Measurements from ENCODE around the gene HPS1. TPM values are rescaled to one million over a fixed set of nuclear protein-coding genes. Genes with fewer than 3 reads are reported as not detected.

The HPS1 gene
- polyA plus RNA-seq, 1 of the 3 experiments (the other 2 are of a cell fraction), result 41.4 TPM

DNA sequence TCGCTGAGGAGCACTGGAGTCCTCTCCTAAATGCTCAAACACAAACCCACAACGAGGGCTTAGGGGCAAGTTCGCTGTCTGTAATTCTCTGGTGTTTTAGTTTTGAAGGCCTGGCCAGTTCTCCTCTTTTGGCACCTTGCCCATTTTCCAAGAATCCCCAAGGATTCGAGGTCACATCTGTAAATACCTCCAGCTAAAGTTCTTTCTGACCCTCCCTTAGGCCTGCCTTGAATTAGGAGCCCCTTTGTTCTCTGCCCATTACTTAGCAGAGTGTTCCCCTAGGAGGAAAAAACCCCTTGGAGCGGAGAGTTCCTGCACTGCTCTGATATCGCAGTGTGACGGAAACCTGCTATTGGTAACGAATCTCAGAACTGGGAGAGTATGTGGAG is 31.0 kb downstream of the HPS1 start:
- no peaks in the 10 kb centered on the region for H3K27me3 ChIP-seq (ENCODE audit: insufficient read depth)
- CTCF ChIA-PET, result interaction anchor here (0.6 to 2.9 kb wide), 2 partner anchors 10 to 106 kb away, joined by 3 to 9 read pairs; no protein-coding TSS in a partner anchor
- H2AFZ ChIP-seq (ENCODE audit: low read depth), result no peak overlapping the region
- H3F3A ChIP-seq (replicated peaks; ENCODE audit: insufficient read depth), result no peaks in the 10 kb centered on the region
- H4K20me1 ChIP-seq (ENCODE audit: insufficient read depth), result no peaks in the 10 kb centered on the region
- H3K27ac ChIP-seq (ENCODE audit: low read depth in 2 of 2, low read length in 1 of 2), result no peak overlapping the region
- POLR2A ChIA-PET, result no interaction called here
- 76% methylated on average over 7 of the region's 8 CpGs for WGBS (ENCODE audit: low lambda C conversion rate)
- H3K36me3 ChIP-seq (replicated peaks in 1 of 2; ENCODE audit: control insufficient read depth in 1 of 2, insufficient read depth in 2 of 2, low read length in 1 of 2), result peaks cover 0 to 14% of the 10 kb centered on the region in 2 experiments
- H3K4me2 ChIP-seq, result no peak overlapping the region
- no peak overlapping the region for H3K9ac ChIP-seq
- H3K9me2 ChIP-seq, result no peaks in the 10 kb centered on the region
- no peaks in the 10 kb centered on the region for H3K9me3 ChIP-seq
- peak; percentile 44 for DNase-seq
- peaks cover 16% of the 10 kb centered on the region; the same call in 1 of the 2 replicates for H3K79me2 ChIP-seq (ENCODE audit: insufficient read depth)
- H3K4me3 ChIP-seq (ENCODE audit: low read depth in 2 of 2, low read length in 1 of 2), result no peak overlapping the region
- TF ChIP-seq POLR2AphosphoS5 (IDR thresholded peaks at IDR 0.05; ENCODE audit: low read depth, low read length), result no peak
- peak; percentile 21; the same call in 1 of the 2 replicates for TF ChIP-seq NFIC (IDR thresholded peaks at IDR 0.05; ENCODE audit: borderline replicate concordance)
- peaks cover 6 to 18% of the 10 kb centered on the region in 2 experiments; a peak in 2 of 4 replicates for H3K4me1 ChIP-seq (ENCODE audit: control insufficient read depth in 1 of 2, insufficient read depth in 2 of 2, low read depth in 1 of 2, low read length in 1 of 2)

DNA sequence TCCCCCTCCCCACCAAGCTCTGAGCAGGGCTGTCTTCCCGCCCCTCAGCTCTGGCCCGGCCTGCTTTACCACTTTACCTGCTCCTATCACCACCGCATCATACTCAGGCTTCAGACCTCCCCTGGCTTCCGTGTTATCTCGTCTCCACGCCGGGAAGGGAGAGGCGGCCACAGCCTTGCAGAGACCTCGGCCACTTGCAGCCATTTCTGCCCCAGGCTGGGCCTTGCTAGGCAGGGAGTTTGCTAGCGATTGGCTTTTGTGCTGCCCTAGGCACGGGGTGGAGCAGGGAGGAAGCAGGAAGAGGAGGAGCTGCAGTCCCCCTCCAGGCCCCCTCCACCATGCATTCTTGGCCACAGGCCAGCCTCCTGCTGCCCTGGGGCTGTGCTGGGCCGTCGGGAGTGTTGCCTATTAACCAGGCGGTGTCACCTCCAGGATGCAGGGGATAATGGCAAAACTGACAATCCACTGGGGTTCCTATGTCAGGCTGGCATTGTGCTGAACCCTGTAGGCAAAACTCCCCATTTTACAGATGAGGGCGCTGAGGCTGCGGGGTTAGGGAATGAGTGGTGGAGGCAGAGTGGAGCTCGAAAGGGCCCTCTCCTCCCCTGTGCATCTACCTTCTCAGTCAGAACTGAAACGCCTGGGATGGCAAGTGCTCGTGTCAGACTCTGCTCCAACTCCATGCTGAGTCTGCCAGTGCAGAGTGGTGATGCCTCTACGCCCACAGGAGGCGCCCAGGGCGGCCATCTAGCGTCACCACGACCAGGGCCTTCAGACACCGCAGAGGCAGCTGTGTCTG is 31.6 kb downstream of the HPS1 start, which contains the start of gene PYROXD2:
Gene PYROXD2 (minus strand): TSS at position 251 of the 799 bp plus-strand sequence. CDS start 47 bp downstream, at position 204.
- Histone ChIP-seq H3K27ac (ENCODE audit: low read depth in 2 of 2, low read length in 1 of 2) (peak within 1 kb of the TSS; percentile 22 to 58; a peak in 3 of 4 replicates), H3K9me3 (no peaks in the 10 kb centered on the region), H3K9ac (peak within 1 kb of the TSS; percentile 78), H3K36me3 (replicated peaks in 1 of 2; ENCODE audit: control insufficient read depth in 1 of 2, insufficient read depth in 2 of 2, low read length in 1 of 2) (peaks cover 0 to 14% of the 10 kb centered on the region in 2 experiments), H3K4me2 (peak within 1 kb of the TSS; percentile 84), H3K4me3 (ENCODE audit: low read depth in 2 of 2, low read length in 1 of 2) (peak within 1 kb of the TSS; percentile 59 to 60), H3K79me2 (ENCODE audit: insufficient read depth) (peaks cover 16% of the 10 kb centered on the region; the same call in 1 of the 2 replicates), H3F3A (replicated peaks; ENCODE audit: insufficient read depth) (no peaks in the 10 kb centered on the region), H2AFZ (ENCODE audit: low read depth) (peak within 1 kb of the TSS; percentile 81), H3K27me3 (ENCODE audit: insufficient read depth) (no peaks in the 10 kb centered on the region), H3K4me1 (ENCODE audit: control insufficient read depth in 1 of 2, insufficient read depth in 2 of 2, low read depth in 1 of 2, low read length in 1 of 2) (peaks cover 6 to 17% of the 10 kb centered on the region in 2 experiments; a peak in 2 of 4 replicates), H3K9me2 (no peaks in the 10 kb centered on the region), H4K20me1 (ENCODE audit: insufficient read depth) (no peaks in the 10 kb centered on the region)
- DNase-seq, result peak; percentile 88
- WGBS (ENCODE audit: low lambda C conversion rate), result 34% methylated on average over 17 of the region's 25 CpGs
- ChIA-PET CTCF (interaction anchor here (0.6 to 2.9 kb wide), 3 partner anchors 11 to 832 kb away, joined by 3 to 9 read pairs (median 3); no protein-coding TSS in a partner anchor), POLR2A (interaction anchor here (0.6 to 0.9 kb wide), 2 partner anchors 10 to 119 kb away, joined by 3 to 4 read pairs; no protein-coding TSS in a partner anchor)
- TF ChIP-seq RCOR1 (IDR thresholded peaks at IDR 0.05; ENCODE audit: low read length) (no peak), NRF1 (IDR thresholded peaks at IDR 0.05; ENCODE audit: low read depth, low read length) (no peak), GABPA (IDR thresholded peaks at IDR 0.05; ENCODE audit: low read depth) (peak; percentile 66), JUND (IDR thresholded peaks at IDR 0.05) (no peak), POLR2AphosphoS5 (IDR thresholded peaks at IDR 0.05; ENCODE audit: low read depth, low read length) (peak; percentile 97), RXRA (IDR thresholded peaks at IDR 0.05; ENCODE audit: borderline replicate concordance, low read depth) (no peak), RFX5 (IDR thresholded peaks at IDR 0.05; ENCODE audit: low read length) (no peak), EZH2phosphoT487 (IDR thresholded peaks at IDR 0.05; ENCODE audit: borderline replicate concordance, low read depth) (no peak), TAF1 (IDR thresholded peaks at IDR 0.05; ENCODE audit: borderline replicate concordance, low read depth, low read length) (peak; percentile 89), TCF12 (IDR thresholded peaks at IDR 0.05) (peak; percentile 35; the same call in 1 of the 2 replicates), MXI1 (IDR thresholded peaks at IDR 0.05; ENCODE audit: low read depth, low read length) (no peak), GATA2 (CRISPR knock-in tag; IDR thresholded peaks at IDR 0.05) (0 out of 2 replicates have a peak, but pooled peaks have one; percentile 16), FOXM1 (IDR thresholded peaks at IDR 0.05; ENCODE audit: low read depth) (no peak), NFIC (IDR thresholded peaks at IDR 0.05; ENCODE audit: borderline replicate concordance) (peak; percentile 97), ELF1 (IDR thresholded peaks at IDR 0.05) (peak; percentile 78), FOSL2 (IDR thresholded peaks at IDR 0.05; ENCODE audit: borderline replicate concordance, low read depth) (no peak), EP300 (IDR thresholded peaks at IDR 0.05; ENCODE audit: borderline replicate concordance in 1 of 2, low read depth in 1 of 2, low read length in 1 of 2) (no peak), CHD2 (IDR thresholded peaks at IDR 0.05; ENCODE audit: low read length, partially characterized antibody) (peak; percentile 9), MEF2A (IDR thresholded peaks at IDR 0.05; ENCODE audit: borderline replicate concordance, low read depth) (no peak; the same call in 1 of the 2 replicates)
- TF ChIP-seq, protein P1, sequence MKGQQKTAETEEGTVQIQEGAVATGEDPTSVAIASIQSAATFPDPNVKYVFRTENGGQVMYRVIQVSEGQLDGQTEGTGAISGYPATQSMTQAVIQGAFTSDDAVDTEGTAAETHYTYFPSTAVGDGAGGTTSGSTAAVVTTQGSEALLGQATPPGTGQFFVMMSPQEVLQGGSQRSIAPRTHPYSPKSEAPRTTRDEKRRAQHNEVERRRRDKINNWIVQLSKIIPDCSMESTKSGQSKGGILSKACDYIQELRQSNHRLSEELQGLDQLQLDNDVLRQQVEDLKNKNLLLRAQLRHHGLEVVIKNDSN (IDR thresholded peaks at IDR 0.05; ENCODE audit: borderline replicate concordance, low read depth), result no peak
- TF ChIP-seq, protein P2, sequence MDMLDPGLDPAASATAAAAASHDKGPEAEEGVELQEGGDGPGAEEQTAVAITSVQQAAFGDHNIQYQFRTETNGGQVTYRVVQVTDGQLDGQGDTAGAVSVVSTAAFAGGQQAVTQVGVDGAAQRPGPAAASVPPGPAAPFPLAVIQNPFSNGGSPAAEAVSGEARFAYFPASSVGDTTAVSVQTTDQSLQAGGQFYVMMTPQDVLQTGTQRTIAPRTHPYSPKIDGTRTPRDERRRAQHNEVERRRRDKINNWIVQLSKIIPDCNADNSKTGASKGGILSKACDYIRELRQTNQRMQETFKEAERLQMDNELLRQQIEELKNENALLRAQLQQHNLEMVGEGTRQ (IDR thresholded peaks at IDR 0.05; ENCODE audit: borderline replicate concordance, low read depth, low read length), result no peak
- TF ChIP-seq, protein P3, sequence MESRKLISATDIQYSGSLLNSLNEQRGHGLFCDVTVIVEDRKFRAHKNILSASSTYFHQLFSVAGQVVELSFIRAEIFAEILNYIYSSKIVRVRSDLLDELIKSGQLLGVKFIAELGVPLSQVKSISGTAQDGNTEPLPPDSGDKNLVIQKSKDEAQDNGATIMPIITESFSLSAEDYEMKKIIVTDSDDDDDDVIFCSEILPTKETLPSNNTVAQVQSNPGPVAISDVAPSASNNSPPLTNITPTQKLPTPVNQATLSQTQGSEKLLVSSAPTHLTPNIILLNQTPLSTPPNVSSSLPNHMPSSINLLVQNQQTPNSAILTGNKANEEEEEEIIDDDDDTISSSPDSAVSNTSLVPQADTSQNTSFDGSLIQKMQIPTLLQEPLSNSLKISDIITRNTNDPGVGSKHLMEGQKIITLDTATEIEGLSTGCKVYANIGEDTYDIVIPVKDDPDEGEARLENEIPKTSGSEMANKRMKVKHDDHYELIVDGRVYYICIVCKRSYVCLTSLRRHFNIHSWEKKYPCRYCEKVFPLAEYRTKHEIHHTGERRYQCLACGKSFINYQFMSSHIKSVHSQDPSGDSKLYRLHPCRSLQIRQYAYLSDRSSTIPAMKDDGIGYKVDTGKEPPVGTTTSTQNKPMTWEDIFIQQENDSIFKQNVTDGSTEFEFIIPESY (IDR thresholded peaks at IDR 0.05; ENCODE audit: borderline replicate concordance, low read depth), result no peak
- TF ChIP-seq, protein P4, sequence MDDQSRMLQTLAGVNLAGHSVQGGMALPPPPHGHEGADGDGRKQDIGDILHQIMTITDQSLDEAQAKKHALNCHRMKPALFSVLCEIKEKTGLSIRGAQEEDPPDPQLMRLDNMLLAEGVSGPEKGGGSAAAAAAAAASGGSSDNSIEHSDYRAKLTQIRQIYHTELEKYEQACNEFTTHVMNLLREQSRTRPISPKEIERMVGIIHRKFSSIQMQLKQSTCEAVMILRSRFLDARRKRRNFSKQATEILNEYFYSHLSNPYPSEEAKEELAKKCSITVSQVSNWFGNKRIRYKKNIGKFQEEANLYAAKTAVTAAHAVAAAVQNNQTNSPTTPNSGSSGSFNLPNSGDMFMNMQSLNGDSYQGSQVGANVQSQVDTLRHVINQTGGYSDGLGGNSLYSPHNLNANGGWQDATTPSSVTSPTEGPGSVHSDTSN (IDR thresholded peaks at IDR 0.05), result no peak

Measured in SK-N-SH (cell line).